HG03196 (cell line): ENCODE measurements around the gene DONSON.

Source experiments
- ATAC-seq: cut with Tn5 transposase; IDR thresholded peaks from one replicate; pipeline ENCODE4 v1.9.1; 2021; ENCODE audit not compliant: unreplicated experiment

DONSON gene

GRCh38 chr21:33562389-33562788 lies 26.1 kb downstream of the DONSON start:
- ATAC-seq = no peak

GRCh38 chr21:33561373-33561772 lies 27.1 kb downstream of the DONSON start:
- ATAC-seq = no peak

GRCh38 chr21:33560965-33561364 lies 27.5 kb downstream of the DONSON start:
- ATAC-seq = no peak

- no peak for ATAC-seq
Observed at GRCh38 chr21:33559813-33560212, 28.7 kb downstream of the DONSON start.

GRCh38 chr21:33558777-33559421 lies 29.6 kb downstream of the DONSON start:
- ATAC-seq = no peak

GRCh38 chr21:33557447-33557846 lies 31.0 kb downstream of the DONSON start:
- ATAC-seq = no peak

GRCh38 chr21:33554982-33555344 lies 33.5 kb downstream of the DONSON start:
- no peak for ATAC-seq

GRCh38 chr21:33554236-33554981 lies 34.1 kb downstream of the DONSON start:
- no peak for ATAC-seq

- ATAC-seq = no peak
Observed at GRCh38 chr21:33552999-33553598, 35.4 kb downstream of the DONSON start.

- no peak for ATAC-seq
Observed at GRCh38 chr21:33552093-33552998, 36.1 kb downstream of the DONSON start.

- no peak for ATAC-seq
Observed at GRCh38 chr21:33551664-33552063, 36.8 kb downstream of the DONSON start.

- no peak for ATAC-seq
Observed at GRCh38 chr21:33550772-33551660, 37.5 kb downstream of the DONSON start.

GRCh38 chr21:33549848-33550771 lies 38.4 kb downstream of the DONSON start:
- ATAC-seq = no peak

- no peak for ATAC-seq
Observed at GRCh38 chr21:33546086-33546485, 42.4 kb downstream of the DONSON start.

GRCh38 chr21:33544451-33545195 lies 43.9 kb downstream of the DONSON start:
- no peak for ATAC-seq

- peak; percentile 13 for ATAC-seq
Observed at GRCh38 chr21:33543505-33544129, 44.9 kb downstream of the DONSON start.

- peak; percentile 94 for ATAC-seq
Observed at GRCh38 chr21:33542640-33543504, 45.6 kb downstream of the DONSON start, which contains the start of gene SON. Gene SON (plus strand): TSS chr21:33543038. CDS start chr21:33543093, 55 bp downstream.
